HG03442 (cell line): ENCODE data around the gene ABL1.

Experiments
- ATAC-seq: cut with Tn5 transposase; IDR thresholded peaks from one replicate; pipeline ENCODE4 v1.9.1; 2021; ENCODE audit warnings: mild to moderate bottlenecking, moderate library complexity; ENCODE audit not compliant: unreplicated experiment

Gene ABL1

DNA sequence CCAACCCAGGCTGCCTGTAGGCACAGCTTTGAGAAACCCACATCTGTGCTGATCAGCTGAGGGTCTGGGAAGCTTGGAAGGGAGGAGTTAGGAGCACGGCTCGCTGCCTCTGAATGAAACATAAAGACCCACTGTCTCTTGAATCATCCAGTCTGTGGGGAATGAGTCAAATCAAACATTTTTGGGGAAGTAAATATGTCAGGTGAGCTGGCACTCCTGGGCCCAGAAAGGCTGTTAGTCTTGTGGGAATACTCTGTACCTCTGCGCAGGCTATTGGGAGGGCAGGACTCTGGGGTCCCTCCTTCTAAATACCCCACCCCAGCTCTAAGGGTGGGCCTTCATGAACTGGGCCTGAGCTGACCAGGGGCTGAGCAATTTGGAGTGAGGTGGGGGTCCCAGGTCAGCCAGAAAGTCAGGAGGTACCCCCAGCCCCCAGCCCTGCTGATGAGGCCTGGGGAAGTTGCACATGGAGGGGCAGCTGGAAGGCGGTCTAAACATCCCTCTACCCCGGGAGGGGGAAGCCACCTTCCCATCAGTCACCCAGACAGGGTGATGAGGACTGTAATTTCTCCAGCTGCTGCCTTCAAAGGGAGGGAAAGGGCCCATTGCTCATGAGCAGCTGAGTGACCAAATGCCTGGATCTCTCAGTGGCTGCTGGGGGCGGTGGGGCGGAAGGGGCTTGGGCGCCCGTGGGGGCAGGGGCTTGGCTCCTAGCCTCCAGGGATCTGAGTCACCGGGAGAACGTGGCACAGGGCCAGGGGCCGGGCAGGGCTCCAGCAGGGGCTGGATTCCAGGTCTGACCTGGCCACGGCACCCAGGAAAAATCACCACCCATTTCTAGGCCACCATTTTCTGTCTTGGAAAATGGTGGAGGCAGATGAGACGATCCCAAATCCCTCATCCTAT lies 93.2 kb downstream of the ABL1 start:
- peak; percentile 41 for ATAC-seq

DNA sequence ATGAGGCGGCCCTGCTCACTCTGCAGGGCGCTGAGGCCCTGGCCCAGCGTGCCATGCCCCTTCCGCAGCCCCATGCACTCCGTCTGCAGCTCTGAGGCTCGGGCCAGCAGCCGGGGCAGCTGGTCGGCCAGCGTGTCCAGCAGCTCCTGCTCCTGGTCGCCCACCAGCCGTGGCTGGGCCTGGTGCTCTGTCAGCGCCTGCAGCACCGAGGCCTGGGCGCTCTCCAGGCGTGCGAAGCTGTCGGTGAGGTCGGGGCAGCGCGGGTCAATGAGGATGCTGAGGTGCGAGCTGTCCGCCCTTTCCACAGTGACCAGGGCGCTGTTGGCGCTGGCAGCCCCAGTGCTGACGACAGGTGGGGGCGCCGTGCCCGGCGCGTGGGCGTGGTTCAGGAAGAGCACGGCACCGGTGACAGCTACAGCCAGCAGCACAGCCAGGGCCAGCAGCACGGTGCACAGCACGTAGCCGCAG lies 94.6 kb downstream of the ABL1 start:
- ATAC-seq, result no peak

DNA sequence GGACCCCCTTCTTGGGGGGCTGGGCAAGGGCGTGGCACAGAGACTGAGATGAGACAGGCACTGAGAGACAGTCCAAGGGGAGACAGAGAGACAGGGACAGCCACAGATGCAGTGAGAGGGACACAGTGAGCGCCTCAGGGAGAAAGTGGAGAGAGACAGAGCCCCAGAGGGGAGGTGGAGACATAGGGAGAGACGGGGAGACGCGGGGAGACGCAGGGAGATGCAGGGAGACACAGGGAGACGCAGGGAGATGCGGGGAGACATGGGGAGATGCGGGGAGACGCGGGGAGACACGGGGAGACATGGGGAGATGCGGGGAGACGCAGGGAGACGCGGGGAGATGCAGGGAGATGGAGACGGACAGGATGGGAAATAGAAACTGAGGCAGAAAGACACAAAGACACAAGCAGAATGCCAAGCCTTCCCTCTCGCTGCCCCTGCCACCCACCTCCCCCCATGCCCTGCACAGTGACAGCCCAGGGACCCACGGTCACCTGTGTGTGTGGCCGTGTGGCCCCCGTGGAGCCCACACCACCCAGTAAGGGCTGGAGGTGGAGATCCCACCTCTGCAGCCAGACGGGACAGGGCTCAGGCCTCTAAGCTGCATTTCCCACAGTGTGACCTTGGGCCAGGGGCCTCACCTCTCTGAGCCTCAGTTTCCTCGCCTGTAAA lies 95.2 kb downstream of the ABL1 start:
- ATAC-seq, result no peak

GRCh38 chr9:130930804-130931349 lies 95.8 kb downstream of the ABL1 start:
- ATAC-seq, result no peak

DNA sequence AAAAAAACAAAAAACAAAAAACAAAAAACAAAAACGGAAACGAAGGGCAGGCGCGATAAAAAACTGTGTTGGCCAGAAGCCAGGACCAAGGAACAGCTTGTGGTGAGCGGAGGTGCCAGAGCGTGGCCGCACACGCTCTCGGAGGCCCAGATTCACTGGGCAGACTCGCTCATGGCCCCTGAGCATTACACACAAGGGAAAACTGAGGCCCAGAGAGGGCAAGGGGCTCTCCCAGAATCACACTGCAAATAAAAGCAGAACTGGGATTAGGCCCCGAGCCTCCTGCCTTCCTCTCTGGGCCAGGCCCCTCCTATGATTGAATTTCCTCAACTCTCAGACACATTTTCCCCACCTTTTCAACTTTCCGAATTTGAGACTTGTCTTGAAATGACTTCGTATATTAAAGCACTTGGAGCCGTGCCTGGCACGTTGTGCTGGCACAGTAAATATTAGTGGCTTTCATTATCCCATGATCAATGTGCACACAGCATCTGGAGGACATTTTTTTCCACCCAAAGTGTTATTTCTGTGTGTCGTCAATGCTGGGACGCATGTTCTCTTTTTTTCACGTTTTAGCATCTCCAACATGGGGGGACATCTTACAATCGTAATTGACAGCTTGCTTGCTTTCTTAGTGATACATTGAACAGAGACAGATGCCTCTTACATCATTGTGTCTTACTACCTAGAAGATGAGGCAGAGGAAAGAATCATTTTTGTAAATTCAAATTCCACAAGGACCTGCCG lies 96.6 kb downstream of the ABL1 start:
- no peak for ATAC-seq

- no peak for ATAC-seq
These were observed 97.4 kb downstream of the ABL1 start for GRCh38 chr9:130932255-130933079.

DNA sequence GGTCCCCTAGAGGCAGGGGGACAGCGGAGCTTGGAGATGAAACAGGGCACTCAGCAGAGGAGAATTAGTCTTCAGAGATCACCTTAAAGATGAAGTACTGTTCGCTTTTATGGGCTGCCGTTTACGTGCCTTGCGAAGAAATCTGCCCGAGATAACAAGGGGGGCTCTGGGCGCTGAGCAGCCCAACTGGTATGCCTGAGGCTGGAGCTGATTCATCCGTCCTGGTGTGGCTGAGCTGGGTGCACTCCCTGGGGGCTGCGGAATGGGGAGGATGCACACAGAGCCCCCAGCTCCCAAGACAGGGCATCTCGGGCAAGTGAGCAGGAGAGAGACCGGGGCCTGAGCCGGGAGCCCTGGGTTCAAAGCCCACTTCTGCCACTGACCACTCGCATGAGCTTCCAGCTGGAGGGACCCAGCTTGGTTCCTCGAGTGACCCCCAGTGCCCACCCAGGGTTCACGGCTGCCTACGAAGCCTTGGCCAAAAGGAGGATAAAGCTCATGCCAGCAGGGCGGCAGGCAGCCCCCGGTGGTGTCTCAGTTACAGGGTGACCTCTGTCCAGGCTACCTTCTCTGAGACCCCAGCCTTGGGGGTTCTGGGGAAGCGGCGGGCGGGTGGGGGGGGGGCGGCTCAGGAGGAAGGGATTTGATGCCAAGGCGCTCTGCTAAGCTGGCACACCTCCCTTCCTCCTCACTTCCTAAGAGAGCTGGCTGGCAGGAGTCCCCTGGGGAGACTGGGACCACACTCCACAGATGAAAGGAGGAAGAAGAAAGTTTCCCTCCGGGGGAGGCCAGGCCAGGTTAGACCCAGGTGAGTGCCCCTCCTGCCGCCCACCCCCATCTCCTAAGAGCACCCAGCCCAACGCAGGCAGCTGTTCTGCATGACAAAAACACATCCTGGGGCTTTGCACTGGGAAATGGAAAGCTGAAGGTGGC lies 98.3 kb downstream of the ABL1 start:
- no peak for ATAC-seq

GRCh38 chr9:130934246-130934645 lies 99.2 kb downstream of the ABL1 start:
- ATAC-seq, result no peak

- no peak for ATAC-seq
These were observed 99.9 kb downstream of the ABL1 start for GRCh38 chr9:130934702-130935647.

- ATAC-seq, result no peak
These were observed 100.7 kb downstream of the ABL1 start for GRCh38 chr9:130935648-130936271.

- ATAC-seq, result no peak
These were observed 101.4 kb downstream of the ABL1 start for GRCh38 chr9:130936285-130937117.
